Sigmoid colon (tissue), 4 donors: ENCODE data around the gene ZRANB3.

Experiments used
- EP300 ChIP-seq, 4 donors: sonication (generic); formaldehyde crosslinking; IDR thresholded peaks; one replicate each; pipeline ENCODE4 v1.6.1; 2017; ENCODE audit warnings: antibody characterized with exemption in 4 of 4
- POLR2A ChIP-seq, 2 donors: fragments of 450-650 bp; IDR thresholded peaks; one replicate each; pipeline ENCODE4 v1.6.1; 2016; ENCODE audit warnings: antibody characterized with exemption in 2 of 2, mild to moderate bottlenecking in 2 of 2, moderate library complexity in 2 of 2
- POLR2AphosphoS5 ChIP-seq, 4 donors: sonication (generic); formaldehyde crosslinking; IDR thresholded peaks; one replicate each; pipeline ENCODE4 v1.6.1; 2017; ENCODE audit warnings: antibody characterized with exemption in 4 of 4
- TF ChIP-seq, protein P1 (sequence below), 4 experiments: fragments of 450-650 bp in 3 of 4; fragments of 200-600 bp in 1 of 4; IDR thresholded peaks; one replicate each; pipeline ENCODE4 v1.5.1; 2016 to 2019; ENCODE audit warnings: antibody characterized with exemption in 4 of 4, mild to moderate bottlenecking in 3 of 4, moderate library complexity in 2 of 4

- TF ChIP-seq, protein P1, sequence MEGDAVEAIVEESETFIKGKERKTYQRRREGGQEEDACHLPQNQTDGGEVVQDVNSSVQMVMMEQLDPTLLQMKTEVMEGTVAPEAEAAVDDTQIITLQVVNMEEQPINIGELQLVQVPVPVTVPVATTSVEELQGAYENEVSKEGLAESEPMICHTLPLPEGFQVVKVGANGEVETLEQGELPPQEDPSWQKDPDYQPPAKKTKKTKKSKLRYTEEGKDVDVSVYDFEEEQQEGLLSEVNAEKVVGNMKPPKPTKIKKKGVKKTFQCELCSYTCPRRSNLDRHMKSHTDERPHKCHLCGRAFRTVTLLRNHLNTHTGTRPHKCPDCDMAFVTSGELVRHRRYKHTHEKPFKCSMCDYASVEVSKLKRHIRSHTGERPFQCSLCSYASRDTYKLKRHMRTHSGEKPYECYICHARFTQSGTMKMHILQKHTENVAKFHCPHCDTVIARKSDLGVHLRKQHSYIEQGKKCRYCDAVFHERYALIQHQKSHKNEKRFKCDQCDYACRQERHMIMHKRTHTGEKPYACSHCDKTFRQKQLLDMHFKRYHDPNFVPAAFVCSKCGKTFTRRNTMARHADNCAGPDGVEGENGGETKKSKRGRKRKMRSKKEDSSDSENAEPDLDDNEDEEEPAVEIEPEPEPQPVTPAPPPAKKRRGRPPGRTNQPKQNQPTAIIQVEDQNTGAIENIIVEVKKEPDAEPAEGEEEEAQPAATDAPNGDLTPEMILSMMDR (IDR thresholded peaks at IDR 0.05): no peak
- TF ChIP-seq POLR2AphosphoS5 (IDR thresholded peaks at IDR 0.05) (no peak), EP300 (IDR thresholded peaks at IDR 0.05) (no peak), POLR2A (IDR thresholded peaks at IDR 0.05) (no peak)
These were observed 18.9 kb downstream of the ZRANB3 start for GRCh38 chr2:135512099-135512498.
